GM21381 (cell line): ENCODE data around the gene CARMIL3.
A peak's percentile ranks its signal among the peaks of the same experiment; 100 is the strongest.
"Not testable (repeated sequence)": the region's sequence is repeated elsewhere in the genome, so short reads cannot be mapped to it uniquely, and the experiment has no call there.

ENCODE experiments used
- ATAC-seq: cut with Tn5 transposase; IDR thresholded peaks from one replicate; pipeline ENCODE4 v1.9.1; 2021; ENCODE audit warnings: mild to moderate bottlenecking, moderate library complexity; ENCODE audit not compliant: unreplicated experiment

The CARMIL3 gene

DNA sequence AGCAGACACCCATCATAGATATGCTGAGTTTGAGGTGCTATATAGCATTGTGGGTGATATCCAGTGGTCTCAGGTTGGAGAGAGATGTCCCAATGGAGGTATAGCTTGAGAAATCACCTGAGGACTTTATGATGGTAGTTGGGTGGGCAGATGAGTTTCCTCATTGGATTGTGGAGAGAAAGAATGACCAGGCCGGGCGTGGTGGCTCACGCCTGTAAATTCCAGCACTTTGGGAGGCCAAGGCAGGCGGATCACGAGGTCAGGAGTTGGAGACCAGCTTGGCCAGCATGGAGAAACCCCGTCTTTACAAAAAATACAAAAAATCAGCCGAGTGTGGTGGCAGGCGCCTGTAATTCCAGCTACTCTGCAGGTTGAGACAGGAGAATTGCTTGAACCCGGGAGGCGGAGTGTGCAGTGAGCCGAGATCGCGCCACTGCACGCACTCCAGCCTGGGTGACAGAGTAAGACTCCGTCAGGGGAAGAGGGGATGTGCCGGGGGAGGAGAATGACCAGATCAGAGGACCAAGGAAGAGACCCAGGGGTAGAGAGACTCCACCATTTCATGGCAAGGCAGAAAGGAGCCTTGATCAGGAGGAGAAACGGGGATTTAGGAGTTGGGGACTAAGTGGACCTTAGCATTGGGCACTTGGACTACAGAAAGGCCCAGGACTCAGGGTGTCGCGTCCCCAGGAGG, 41.5 kb downstream of the CARMIL3 start:
- no peak for ATAC-seq

DNA sequence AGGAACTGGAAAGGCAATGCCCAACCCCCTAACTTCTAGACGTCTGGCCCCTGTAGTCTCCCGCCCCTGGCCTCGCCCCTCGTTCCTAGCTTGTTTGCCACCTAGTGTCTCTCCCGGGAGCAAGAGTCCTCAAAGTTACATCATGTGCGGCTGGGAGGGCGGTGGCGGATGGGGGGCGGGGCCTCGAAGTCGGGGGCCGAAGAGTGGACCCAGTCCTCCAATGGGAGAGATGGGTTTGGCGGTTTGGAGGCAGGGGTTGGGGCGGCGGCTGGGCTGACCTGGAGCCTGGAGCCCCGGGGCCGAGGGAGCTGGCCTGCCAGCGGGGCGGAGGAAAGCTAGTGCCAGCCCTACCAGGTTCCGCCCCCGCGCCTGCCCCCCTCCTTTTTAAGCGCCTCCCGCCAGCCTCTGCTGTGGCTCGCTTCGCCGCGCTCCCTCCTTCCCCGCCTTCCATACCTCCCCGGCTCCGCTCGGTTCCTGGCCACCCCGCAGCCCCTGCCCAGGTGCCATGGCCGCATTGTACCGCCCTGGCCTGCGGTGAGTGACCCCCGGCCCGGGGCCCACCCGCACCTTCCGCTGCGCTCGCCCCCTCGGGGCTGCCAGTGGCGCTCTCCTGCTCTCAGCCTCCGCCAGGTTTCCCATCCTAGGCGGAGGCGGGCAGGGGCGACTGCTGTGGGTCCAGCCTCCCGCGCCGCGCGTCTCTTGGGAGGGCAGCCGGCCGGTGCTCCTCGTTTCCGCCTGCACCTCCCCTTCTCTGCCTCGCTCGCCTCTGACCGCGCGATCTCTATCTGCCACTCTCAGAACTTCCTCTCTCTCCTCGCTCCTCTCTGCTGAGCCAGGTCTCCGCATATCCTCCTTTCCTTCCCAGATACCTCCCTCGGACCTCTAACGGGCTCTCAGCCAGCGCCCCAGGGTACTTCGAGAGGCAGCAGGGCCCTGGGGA, 42.4 kb downstream of the CARMIL3 start, which contains the start of gene PCK2:
TSS of gene PCK2 (plus strand) at position 411 of the 940 bp plus-strand sequence. CDS start at position 506, 95 bp downstream.
- ATAC-seq = peak; percentile 51

DNA sequence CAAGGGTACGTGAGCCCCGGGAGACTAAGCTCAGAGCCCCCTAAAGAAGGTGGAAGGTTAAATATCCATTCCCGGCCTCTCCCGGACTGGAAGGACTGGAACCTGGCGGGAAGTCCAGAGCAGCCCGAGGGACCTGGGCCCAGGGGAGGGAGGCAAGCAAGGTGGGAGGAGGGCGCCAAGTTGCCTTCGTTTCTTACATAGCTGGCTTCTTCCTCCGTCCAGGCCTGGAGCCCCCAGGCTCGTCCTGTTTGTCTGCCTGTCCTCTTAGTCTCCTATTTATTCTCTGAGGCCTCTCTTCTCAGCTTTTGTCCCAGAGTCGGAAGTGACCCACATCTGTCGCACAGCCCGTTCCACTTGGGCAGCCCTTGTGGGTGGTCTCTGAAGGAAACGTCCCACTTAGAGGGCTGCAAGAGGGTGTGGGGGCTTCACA, 43.0 kb downstream of the CARMIL3 start:
- ATAC-seq = no peak

DNA sequence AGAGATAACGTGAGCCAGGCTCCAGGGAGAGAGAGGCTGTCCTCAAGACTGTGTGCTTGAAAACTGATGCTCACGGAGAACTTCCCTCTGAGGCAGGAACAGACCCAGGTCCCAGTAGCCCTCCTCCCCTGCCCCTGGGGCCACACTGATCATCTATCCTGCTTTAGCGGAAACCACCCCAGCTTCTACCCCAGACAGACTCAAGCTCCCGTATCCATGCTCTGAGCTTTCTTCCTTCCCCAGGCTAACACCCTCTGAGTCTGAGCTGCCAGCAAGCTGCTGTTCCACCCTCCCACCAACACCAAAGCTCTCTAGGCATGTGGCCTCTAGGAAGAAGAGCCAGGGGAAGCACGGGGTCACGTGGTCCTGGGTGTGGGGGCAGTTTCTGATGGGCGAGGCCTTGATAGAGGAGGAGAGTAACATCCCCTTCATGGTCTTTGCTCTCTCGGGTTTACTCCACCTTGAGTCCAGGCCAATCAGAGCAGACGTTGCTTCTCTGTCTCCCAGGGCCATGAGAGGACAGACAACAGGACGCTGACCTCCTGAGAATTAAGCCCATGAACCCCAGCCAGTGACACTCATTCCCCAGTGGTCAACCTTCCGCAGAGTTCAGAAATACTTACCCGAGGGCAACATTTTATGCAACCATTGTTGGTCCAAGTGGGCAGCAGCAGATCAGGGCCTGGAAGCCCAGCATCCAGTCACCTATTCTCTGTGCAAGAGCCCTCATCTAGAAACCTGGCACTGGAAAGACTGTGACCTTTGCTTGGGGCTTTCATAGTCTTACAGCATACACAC, 43.7 kb downstream of the CARMIL3 start:
- peak; percentile 54 for ATAC-seq

DNA sequence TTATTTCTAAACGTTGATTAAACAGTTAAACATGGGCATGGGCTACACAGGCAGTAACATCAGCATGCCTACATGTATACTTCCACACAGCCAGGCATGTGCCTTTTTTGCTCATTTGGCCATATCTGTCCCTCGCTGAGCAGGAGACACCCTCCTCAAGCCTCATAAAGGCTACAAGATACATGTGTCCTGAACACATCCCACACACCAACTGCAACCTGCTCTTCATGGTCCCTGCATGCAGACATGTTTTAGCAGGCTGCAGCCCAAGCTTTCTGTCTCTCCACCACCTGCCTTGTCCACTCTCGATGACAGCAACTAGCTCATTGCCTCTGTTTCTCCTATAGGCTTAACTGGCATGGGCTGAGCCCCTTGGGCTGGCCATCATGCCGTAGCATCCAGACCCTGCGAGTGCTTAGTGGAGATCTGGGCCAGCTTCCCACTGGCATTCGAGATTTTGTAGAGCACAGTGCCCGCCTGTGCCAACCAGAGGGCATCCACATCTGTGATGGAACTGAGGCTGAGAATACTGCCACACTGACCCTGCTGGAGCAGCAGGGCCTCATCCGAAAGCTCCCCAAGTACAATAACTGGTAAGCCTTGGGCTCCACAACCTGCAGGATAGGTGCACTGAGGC, 44.9 kb downstream of the CARMIL3 start:
- no peak for ATAC-seq

DNA sequence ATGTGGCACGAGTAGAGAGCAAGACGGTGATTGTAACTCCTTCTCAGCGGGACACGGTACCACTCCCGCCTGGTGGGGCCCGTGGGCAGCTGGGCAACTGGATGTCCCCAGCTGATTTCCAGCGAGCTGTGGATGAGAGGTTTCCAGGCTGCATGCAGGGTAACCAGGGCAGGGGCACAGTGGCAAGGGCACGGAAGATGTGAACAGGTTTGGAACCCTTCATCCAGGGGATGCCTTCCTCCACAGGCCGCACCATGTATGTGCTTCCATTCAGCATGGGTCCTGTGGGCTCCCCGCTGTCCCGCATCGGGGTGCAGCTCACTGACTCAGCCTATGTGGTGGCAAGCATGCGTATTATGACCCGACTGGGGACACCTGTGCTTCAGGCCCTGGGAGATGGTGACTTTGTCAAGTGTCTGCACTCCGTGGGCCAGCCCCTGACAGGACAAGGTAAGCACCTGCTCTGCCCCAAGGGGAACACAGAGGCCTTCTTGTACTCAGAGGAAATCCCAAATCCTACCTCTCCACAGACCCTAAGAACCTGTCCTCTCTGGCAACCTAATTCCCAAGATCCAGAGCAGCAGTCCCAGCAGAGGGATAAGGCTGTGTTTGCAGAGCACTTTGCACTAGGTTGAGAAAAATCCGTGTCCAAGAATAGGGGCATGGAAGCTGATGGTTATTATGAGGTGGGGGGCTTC, 46.6 kb downstream of the CARMIL3 start:
- ATAC-seq = no peak

DNA sequence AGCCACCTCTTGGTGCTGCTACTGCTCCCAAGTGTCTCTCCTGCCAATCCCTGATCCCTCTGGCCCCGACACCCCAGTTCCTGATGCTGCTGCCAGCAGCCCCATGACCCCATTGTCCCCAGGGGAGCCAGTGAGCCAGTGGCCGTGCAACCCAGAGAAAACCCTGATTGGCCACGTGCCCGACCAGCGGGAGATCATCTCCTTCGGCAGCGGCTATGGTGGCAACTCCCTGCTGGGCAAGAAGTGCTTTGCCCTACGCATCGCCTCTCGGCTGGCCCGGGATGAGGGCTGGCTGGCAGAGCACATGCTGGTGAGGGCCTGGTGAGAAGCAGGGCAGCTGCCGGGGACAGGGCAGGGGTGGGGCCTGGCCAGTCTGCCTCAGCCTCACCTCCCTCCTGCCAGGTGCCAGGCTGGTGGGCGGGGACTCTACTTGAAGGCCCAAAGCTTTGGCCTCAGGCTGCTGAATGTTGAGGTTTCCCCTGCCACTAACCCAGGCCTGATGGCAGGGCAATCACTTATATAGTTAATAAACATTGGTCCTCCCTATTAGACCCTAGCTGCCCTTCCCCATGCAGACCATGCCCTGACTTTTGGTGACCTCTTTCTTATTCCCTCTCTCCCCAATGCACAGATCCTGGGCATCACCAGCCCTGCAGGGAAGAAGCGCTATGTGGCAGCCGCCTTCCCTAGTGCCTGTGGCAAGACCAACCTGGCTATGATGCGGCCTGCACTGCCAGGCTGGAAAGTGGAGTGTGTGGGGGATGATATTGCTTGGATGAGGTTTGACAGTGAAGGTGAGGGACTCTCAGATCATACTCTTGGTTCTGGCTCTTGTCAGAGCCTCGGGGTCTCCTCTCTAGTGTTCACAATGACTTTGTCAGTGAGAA, 47.4 kb downstream of the CARMIL3 start:
- no peak for ATAC-seq

DNA sequence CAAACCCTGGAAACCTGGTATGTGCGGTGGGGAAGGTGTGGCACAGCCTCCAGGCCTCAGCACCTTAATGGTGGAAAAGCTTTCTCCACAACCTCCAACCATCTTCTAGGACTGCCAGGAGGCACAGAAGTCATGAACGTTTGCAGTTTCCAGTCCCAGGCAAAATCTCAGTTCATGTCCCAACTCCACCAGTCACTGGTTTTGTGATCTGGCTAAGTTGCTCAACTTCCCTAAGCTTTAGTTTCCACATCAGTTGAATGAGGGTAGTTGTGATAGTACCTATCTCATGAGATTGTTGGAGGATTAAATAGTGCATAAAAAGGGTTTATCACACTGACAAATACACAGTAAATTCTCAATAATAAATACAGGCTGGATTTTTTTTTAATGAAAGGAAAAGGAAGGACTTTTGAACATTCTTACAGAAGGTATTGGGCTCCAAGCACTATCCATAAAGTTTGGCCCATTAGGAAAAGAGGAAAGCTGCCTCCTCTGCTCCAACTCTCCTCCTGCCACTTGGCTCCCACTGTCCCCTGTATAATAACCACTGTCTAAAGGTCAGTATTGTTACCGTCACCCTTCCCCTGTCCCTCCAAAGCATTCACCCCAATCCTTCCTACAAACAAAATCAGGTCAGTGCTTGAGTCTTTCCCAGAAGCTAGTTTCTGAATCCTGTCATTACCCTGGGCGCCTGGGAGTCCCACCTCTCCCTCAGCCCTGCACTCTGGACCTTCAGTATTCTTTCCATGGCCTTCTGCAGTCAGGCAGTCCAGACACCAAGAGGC, 48.6 kb downstream of the CARMIL3 start:
- ATAC-seq = no peak

DNA sequence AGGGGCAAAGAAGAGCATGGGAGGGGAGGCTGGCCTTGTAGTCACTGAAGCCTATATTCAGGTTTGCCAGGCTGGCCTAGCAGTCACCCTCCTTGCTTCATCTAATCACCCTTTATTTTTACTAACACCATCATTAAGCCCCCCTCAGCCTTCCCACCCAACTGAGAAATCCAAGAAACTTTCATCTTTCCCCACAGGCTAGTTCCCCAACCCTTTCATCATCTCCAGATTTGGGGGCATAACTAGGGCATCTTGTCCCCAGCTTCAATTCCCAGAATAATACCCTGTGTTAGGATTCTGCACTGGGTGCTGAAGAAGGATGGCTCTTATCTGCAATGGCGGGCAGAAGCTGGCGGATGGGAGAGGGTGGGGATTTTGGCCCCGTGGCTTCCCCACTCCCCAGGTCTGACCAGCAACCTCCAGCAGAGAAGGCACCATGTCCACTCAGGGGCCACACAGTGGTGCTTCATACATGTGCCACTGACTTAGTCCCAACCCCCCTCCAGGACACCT, 49.2 kb downstream of the CARMIL3 start:
- no peak for ATAC-seq

DNA sequence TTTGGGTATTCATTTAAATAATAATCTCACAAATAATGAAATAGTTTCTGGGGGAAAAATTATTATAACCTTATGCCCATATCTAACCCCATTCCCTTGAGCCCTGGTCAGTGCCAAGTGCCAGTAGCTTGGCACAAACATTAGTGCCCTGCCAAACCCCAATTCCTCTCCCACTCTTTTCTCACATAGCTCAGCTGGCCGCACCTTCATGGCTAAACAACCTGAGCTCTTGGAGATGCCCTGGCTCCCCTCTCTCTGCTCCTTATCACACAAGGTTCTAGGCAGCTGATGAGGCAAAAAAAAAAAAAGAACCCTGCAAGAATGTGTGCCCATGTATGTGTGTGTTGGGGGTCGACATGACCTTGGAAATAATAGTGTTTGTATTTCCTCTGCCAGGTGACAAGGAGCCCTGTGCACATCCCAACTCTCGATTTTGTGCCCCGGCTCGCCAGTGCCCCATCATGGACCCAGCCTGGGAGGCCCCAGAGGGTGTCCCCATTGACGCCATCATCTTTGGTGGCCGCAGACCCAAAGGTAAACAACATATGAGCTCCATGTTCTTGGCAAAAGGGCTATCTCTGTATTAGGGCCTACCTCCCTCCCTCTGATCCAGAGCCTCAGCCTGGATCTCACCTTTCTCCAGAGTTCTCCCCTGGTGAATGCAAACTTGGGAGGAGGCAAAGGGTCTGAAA, 50.7 kb downstream of the CARMIL3 start:
- ATAC-seq = no peak

DNA sequence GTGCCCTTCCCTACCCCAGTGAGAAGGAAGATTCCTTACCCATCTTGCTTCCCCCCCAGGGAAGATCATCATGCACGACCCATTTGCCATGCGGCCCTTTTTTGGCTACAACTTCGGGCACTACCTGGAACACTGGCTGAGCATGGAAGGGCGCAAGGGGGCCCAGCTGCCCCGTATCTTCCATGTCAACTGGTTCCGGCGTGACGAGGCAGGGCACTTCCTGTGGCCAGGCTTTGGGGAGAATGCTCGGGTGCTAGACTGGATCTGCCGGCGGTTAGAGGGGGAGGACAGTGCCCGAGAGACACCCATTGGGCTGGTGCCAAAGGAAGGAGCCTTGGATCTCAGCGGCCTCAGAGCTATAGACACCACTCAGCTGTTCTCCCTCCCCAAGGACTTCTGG, 51.6 kb downstream of the CARMIL3 start:
- no peak for ATAC-seq

DNA sequence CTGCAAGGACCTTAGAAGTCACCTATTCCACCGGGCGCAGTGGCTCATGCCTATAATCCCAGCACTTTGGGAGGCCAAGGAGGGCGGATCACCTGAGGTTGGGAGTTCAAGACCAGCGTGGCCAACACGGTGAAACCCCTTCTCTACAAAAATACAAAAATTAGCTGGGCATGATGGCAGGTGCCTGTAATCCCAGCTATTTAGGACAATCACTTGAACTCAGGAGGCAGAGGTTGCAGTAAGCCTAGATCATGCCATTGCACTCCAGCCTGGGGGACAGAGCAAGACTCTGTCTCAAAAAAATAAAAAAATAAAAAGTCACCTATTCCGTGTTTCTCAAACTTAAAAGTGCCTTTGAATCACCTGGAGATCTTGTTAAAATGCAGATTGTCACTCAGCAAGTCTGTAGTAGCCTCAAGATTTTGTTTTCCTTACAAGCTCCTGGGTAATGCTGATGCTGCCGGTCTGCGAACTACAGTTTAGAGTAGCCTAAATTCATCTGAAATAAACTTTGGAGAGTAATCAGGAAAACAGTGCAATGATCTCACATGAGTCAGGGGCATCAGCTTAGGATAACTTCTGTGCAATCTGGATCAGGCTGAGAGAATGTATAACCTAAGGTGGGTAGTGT, 53.9 kb downstream of the CARMIL3 start:
- ATAC-seq = not testable (repeated sequence)

DNA sequence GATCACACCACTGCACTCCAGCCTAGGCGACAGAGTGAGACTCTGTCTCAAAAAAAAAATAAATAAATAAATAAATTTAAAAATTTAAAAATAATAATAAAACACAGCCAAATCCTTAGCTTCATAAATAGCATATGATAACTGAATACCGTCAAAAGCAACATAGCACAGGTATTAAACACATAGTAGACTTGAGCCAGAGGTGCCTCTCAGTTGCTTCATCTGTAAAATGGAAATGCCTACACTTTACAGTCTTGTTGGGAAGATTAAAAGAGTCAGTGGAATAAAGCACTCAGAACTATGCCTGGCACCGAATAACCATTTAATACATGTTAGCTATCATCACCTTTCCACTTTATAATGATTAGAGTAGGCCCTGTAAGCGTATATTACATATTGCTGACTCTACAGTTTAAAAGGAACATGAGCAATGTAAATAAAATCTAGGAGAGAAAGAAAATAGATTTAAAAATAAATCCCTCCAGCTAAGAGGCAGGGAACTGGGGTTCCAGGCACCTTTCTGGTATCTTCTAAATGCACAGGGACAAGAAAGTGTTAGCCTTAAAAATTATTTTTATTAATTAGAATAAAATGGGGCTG, 55.0 kb downstream of the CARMIL3 start:
- ATAC-seq = no peak

DNA sequence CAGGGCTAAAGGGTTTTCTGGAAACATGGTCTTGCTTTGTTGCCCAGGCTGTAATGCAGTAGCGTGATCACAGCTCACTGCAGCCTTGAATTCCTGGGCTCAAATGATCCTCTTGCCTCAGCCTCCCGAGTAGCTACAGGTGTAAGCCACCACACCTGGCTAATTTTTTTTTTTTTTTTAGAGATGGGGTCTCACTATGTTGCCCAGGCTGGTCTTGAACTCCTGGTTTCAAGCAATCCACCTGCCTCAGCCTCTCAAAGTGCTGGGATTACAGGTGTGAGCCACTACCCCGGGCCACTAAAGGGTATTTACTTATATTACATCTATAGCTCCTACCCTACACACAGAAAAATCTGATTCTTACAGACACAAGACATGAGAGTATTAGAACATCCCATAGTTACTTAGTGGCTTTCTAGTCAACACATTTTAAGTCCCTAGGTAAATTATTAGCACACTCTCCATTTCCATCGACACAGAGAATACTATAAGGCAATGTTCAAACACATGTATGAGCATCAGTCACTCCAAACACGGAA, 56.6 kb downstream of the CARMIL3 start:
- ATAC-seq = no peak

DNA sequence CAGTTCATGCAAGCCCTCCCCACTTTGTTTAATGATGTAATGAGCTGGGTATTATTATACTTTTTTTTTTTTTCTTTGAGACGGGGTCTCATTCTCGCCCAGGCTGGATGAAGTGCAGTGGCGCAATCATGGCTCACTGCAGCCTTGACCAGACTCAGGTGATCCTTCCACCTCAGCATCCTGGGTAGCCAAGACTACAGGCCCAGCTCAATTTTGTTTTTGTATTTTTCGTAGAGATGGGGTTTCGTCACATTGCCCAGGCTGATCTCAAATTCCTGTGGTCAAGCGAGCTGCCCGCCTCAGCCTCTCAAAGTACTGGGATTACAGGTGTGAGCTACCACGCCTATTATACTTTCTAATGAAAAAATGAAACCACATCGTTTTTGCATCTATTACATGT, 58.3 kb downstream of the CARMIL3 start:
- no peak for ATAC-seq

DNA sequence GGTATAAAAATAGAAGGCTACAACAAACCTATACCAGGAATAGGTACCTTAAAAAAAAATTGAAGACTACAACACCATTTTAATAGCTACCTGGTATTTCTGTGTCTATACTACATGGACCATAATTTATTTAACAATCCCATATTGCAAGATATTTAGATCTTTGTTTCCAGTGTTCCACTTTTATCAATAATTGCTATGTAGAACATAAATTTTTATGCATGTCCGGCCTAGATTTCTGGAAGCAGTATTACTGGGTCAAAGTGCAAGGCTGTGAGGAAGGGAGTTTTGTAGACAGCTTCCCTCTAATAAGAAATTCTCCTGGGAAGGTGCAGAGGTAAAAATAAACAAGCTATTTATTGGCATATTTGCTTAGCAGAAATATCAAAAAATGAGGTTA, 58.7 kb downstream of the CARMIL3 start:
- no peak for ATAC-seq
